GM13977 (cell line): Measurements from ENCODE around the gene BCAT1.

Experiments used
- DNase-seq: peaks from one replicate; pipeline ENCODE4 v3.0.0; 2012; ENCODE audit warnings: low spot score
- CTCF ChIP-seq: IDR thresholded peaks from 2 replicates; pipeline ENCODE4 v1.5.1; 2012; ENCODE audit warnings: mild to moderate bottlenecking, control low read depth; ENCODE audit not compliant: insufficient read depth; ENCODE audit errors: extremely low read depth, missing control alignments
- in situ Hi-C: fragments of 300-500 bp; cut with MboI; formaldehyde crosslinking; loops from one replicate; pipeline ENCODE4 v1.12.0; 2022; ENCODE audit warnings: low sequenced_read_pairs, low pct_unique_long_range_greater_than_20kb, mixed read lengths, inconsistent platforms; ENCODE audit not compliant: unreplicated experiment

BCAT1 gene

DNA sequence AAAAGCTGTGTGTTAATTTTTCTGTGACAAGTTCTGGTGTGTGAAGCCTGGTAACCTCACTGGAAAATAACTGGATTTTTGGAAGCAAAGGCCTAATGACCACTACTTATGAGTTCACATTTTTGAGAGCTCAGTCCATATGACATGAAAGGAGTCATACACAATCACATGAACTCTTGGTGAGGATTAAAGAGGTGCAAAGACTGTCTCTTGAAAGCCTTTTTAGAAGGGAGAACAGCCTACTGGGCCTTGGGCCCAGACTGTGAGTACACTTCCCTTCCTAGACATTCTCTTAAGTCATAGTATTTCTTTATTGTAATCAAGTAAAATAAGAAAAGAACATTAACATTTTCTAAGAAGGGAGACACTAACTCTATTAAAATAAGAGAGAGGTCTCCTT lies 176.1 kb downstream of the BCAT1 start:
- in situ Hi-C loops = no loop called here
- TF ChIP-seq CTCF = no peak
- no peak for DNase-seq

- in situ Hi-C loops = no loop called here
- no peak for DNase-seq
- no peak for TF ChIP-seq CTCF
Observed at GRCh38 chr12:24770821-24771220, 178.1 kb downstream of the BCAT1 start.

DNA sequence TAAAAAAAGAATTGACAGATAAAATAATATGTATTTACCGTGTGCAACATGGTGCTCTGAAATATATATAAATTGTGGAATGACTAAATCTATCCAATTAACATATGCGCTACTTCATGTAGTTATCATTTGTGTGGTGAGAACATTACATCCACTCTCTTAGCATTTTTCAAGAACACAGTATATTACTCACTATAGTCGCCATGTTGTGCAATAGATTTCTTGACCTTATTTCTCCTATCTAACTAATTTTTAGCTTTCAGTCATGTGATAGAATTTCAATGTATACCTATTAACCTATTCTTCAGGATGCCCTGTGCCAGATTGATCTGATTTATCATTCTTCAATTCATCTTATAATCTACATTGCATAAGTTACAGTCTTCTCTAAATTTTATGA lies 178.6 kb downstream of the BCAT1 start:
- TF ChIP-seq CTCF = no peak
- in situ Hi-C loops = no loop called here
- no peak for DNase-seq

- DNase-seq = no peak
- in situ Hi-C loops = no loop called here
- no peak for TF ChIP-seq CTCF
Observed at GRCh38 chr12:24769682-24770081, 179.2 kb downstream of the BCAT1 start.

GRCh38 chr12:24768415-24768814 lies 180.5 kb downstream of the BCAT1 start:
- in situ Hi-C loops = no loop called here
- no peak for DNase-seq
- TF ChIP-seq CTCF = no peak

DNA sequence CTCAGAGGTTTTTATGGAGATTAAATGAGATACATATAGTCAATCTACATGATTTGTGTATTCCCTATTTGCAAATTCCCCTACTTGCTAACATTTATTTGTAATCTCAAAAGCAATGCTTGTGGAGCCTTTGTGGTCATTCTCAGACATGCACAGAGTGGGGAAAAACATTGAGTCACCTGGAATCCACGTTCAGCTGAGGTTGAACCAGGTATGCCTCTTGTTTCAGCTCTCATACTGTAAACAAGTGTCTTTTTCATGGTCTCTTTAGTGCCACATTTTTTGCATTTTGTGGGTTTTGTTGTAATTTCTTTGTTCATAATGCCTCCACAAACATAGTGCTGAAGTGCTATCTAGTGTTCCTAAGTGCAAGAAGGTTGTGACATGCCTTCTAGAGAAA lies 181.9 kb downstream of the BCAT1 start:
- in situ Hi-C loops = no loop called here
- no peak for DNase-seq

More for the DNA sequence above, 181.9 kb downstream of the BCAT1 start:
- TF ChIP-seq CTCF = no peak
